Activated naive CD4-positive, alpha-beta T cell treated with anti-CD3 and anti-CD28 coated beads for 36 hours (primary cell): ENCODE measurements around the gene DCAF7. TPM values are rescaled to one million over a fixed set of nuclear protein-coding genes. Genes with fewer than 3 reads are reported as not detected.
A peak's percentile ranks its signal among the peaks of the same experiment; 100 is the strongest.

ENCODE experiments used
- CTCF ChIA-PET: fragments of 350-600 bp; sonication (Branson Sonifier 250); formaldehyde crosslinking; loops from one replicate; lab custom pipeline; 2021; ENCODE audit warnings: antibody characterized with exemption; lab: Charles Lee
- DNase-seq: peaks from one replicate; pipeline ENCODE4 v3.0.0-alpha.2; 2020
- H3K27ac Mint-ChIP-seq: one replicate; pipeline ENCODE4 v1.8.0; 2021; ENCODE audit warnings: mild to moderate bottlenecking, mixed read lengths
- H3K27me3 Mint-ChIP-seq: one replicate; pipeline ENCODE4 v1.8.0; 2021; ENCODE audit warnings: low read depth, mixed read lengths
- H3K36me3 Mint-ChIP-seq: one replicate; pipeline ENCODE4 v1.8.0; 2021; ENCODE audit warnings: low read depth, mixed read lengths
- H3K4me1 Mint-ChIP-seq: one replicate; pipeline ENCODE4 v1.8.0; 2021; ENCODE audit warnings: low read depth, mixed read lengths
- H3K4me3 Mint-ChIP-seq: one replicate; pipeline ENCODE4 v1.8.0; 2021; ENCODE audit warnings: mild to moderate bottlenecking, moderate library complexity, mixed read lengths
- H3K9me3 Mint-ChIP-seq: one replicate; pipeline ENCODE4 v1.8.0; 2021; ENCODE audit warnings: mixed read lengths
- intact Hi-C: fragments of 100-400 bp; cut with micrococcal nuclease; formaldehyde crosslinking; loops from one replicate; pipeline ENCODE4 v1.15.1; 2023
- total RNA-seq, 2 experiments: library from RNA; stranded (reverse); gene quantifications; one replicate each; pipeline ENCODE4 v1.2.3, GENCODE V29; 2021

Gene DCAF7
- total RNA-seq, 2 experiments from 2014 or later = 102 to 103 TPM

DNA sequence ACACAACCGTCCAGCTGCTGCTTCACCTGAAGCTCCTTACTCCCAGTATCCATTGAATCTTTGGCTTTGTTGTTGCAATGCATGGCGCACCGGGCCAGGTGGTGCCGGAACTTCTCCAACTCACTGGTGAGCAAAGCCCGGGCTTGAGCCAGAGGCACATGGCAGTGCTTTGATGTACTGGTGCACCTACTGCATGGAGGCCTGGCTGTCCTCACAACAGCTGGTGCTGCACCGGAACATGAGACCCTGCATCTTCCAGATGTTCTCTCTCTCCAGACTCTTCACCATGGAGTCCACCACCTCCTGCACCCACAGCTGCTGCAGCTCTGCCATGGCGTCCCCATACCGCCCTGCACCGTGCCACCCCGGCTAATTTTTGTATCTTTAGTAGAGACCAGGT, 60.6 kb downstream of the DCAF7 start:
- peak overlapping the region; percentile 97 for H3K27ac Mint-ChIP-seq
- CTCF ChIA-PET = interaction anchor here (0.6 to 4.1 kb wide), 12 partner anchors 10 to 191 kb away, joined by 3 to 99 read pairs (median 11); partner anchors contain the start of genes DCAF7 and TACO1
- H3K27me3 Mint-ChIP-seq = no peaks in the 10 kb centered on the region
- H3K4me1 Mint-ChIP-seq = peaks cover 28% of the 10 kb centered on the region
- intact Hi-C loops = no loop called here
- DNase-seq = no peak
- peaks cover 21% of the 10 kb centered on the region for H3K36me3 Mint-ChIP-seq
- H3K9me3 Mint-ChIP-seq = no peaks in the 10 kb centered on the region
- peak overlapping the region; percentile 66 for H3K4me3 Mint-ChIP-seq

DNA sequence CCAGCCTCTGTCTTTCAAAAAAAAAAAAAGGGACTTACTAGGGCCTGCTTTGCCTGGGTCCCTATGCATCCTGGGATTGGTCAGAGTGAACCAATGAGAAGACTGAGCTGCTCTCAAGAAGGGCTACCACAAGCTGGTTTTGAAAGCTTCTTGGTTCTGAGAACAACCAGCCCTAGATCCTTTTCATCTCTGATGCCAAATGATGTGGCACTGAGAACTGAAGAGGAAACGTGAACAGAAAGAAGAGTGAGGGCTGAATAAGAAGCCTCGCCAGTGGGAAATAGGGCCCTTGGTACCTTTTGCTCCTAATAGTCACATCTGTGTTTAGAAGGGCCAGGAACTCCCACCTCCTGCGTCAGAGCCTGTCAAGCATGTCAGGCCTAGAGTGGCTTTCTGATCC, 61.1 kb downstream of the DCAF7 start:
- H3K36me3 Mint-ChIP-seq = peaks cover 20% of the 10 kb centered on the region
- CTCF ChIA-PET = interaction anchor here (0.6 to 4.1 kb wide), 38 partner anchors 8 to 568 kb away, joined by 3 to 99 read pairs (median 5); partner anchors contain the start of genes CYB561, MAP3K3 and TACO1
- peak overlapping the region; percentile 97 for H3K27ac Mint-ChIP-seq
- H3K27me3 Mint-ChIP-seq = no peaks in the 10 kb centered on the region
- peak overlapping the region; percentile 66 for H3K4me3 Mint-ChIP-seq
- DNase-seq = peak; percentile 65
- H3K9me3 Mint-ChIP-seq = no peaks in the 10 kb centered on the region
- H3K4me1 Mint-ChIP-seq = peaks cover 28% of the 10 kb centered on the region
- intact Hi-C loops = no loop called here

DNA sequence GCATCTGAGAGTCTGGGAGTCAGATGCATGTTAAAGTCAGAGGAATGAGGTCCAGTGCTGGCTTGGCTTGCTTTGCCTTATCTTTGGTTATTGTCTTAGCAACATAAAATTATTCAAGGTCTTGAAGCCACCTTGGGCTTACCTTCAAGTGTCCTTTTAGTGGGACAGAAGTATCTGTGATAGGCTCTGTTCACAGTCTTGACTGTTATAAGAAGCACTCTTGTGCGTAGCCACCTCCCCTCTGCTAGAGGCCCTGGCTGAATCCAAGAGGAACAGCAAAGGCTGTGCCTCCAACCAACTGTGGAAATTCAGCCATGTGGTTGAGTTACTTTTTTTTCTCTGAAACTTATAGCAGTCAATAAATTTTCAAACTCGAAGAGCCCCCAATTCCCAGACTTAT, 63.4 kb downstream of the DCAF7 start:
- no peak overlapping the region for H3K27ac Mint-ChIP-seq
- peaks cover 27% of the 10 kb centered on the region for H3K4me1 Mint-ChIP-seq
- intact Hi-C loops = no loop called here
- DNase-seq = no peak
- peaks cover 15% of the 10 kb centered on the region for H3K36me3 Mint-ChIP-seq
- CTCF ChIA-PET = interaction anchor here (0.6 to 4.1 kb wide), 5 partner anchors 135 to 190 kb away, joined by 3 to 99 read pairs (median 4); partner anchors contain the start of gene CYB561
- H3K9me3 Mint-ChIP-seq = no peaks in the 10 kb centered on the region
- H3K27me3 Mint-ChIP-seq = no peaks in the 10 kb centered on the region
- no peak overlapping the region for H3K4me3 Mint-ChIP-seq

DNA sequence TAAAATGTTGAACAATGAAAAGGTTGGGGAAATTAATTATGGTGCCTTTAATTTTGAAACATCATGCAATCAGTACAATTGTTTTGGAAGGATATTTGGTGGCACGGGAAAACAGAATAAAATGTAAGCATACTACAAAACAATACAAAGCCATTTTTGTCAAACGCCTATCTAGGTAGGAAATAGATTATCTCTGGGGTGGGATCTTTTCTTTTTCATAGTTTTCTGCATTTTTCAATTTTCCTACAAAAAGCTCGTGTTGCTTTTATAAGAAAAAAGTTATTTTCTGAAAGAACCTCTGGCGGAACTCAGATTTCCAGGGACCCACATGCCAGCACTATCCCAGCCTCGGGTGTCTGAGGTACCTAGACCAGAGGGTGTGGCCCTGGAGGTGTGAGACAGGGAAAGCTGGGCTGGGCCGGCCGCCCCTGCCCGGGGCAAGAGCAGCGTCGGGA, 71.0 kb downstream of the DCAF7 start:
- Mint-ChIP-seq H3K27me3 (no peaks in the 10 kb centered on the region), H3K4me3 (peak overlapping the region; percentile 90), H3K36me3 (peaks cover 1% of the 10 kb centered on the region), H3K27ac (peak overlapping the region; percentile 54), H3K4me1 (peaks cover 29% of the 10 kb centered on the region), H3K9me3 (no peaks in the 10 kb centered on the region)
- intact Hi-C loops = loop anchor here (5.0 kb wide), 1 partner anchor 886 kb away; the partner anchor contains the start of genes CEP95 and DDX5
- CTCF ChIA-PET = interaction anchor here (0.7 to 2.7 kb wide), 7 partner anchors 9 to 196 kb away, joined by 3 to 11 read pairs (median 4); no protein-coding TSS in a partner anchor
- DNase-seq = no peak

DNA sequence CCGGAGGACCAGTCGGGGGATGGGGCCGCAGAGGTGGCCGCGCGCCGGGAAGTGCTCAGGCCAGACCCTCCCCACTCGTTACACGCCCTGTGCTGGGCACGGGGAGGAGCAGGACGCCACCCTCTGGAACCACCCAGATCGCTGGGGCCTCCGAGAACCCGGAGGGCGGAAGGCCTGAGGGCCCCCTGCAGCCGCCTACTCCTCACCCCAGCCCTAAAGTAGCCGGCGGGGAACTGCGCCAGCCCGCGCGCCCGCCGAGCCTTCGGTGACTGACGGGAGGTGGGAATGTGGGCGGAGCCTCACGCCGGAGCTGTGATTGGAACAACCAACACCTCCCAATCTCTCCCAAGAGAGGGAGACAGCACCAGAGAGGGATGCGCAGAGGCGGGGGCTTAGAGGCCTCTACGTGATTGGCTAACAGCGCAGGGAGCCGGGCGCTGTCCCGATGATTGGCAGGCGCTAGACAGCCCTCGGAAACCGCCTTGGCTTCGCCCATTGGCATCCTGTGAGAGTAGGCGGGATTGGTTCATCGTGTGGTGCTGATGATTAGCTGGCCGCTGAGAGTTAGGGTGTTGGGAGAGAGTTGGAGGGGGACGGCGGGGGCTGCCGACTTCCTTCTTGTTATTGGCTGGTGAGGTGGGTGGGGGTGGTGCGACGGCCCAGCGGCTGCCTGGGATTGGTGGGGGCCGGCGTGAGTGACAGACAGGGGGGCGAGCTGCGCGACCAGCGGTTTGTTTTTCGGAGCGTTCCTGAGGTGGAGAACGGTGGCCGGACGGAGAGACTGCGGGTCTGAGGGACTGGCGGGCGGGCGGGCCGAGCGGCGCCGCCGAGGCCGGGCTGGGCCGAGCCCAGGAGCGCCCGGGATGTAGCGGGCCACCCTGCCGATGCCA, 71.7 kb downstream of the DCAF7 start, which contains the start of gene MAP3K3:
TSS of gene MAP3K3 (plus strand) at position 734 of the 890 bp plus-strand sequence. CDS start 343 bp downstream, outside the sequence.
- DNase-seq = peak; percentile 99
- intact Hi-C loops = loop anchor here (1.0 to 5.0 kb wide), 9 partner anchors 22 to 969 kb away; partner anchors contain the start of genes CCDC47, CEP95, DCAF7 and DDX5
- H3K27ac Mint-ChIP-seq = peak within 1 kb of the TSS; percentile 82

DNA sequence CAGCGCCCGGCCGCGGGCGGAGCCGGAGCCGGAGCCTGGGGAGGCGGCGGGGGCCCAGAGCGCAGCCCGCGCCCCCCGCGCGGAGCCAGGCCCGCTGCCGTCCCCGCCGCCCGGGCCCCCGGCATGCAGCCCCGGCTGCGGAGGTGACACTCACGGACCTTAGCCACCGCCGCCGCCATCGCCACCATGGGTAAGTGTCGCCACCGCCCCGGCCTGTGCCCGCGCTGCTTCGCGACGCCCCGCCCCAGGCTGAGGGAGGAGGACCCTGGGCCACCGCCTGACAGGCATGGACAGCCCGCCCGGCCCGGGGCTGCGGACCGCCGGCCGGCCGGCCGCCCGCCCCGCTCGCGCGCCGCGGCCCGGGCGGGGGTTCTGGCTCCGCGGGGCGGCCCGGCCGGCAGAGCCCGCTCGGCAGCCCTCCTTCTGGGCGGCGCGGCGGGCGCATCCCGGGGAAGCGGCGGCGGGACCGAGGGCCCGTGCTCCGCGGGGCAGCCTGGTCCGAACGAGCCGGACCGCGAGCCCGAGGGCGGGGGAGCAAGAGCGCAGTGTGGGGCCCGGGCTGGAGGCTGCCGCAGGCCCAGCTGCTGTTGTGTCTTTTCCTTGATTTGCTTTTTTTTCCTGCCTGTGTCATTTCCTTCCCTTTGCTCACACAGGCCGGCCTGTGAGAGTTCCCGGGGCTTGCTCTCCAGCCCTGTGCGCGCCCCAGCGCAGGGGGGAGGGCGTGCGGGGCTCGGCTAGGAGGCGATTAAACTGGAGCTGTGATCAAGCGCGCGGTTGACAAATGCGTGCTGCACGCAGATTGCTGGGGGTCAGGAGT, 72.5 kb downstream of the DCAF7 start:
- peak; percentile 60 for DNase-seq
- Mint-ChIP-seq H3K4me1 (peaks cover 39% of the 10 kb centered on the region), H3K27me3 (no peaks in the 10 kb centered on the region), H3K27ac (peak overlapping the region; percentile 78), H3K9me3 (no peaks in the 10 kb centered on the region), H3K36me3 (peaks cover 1% of the 10 kb centered on the region), H3K4me3 (peak overlapping the region; percentile 97)
- intact Hi-C loops = loop anchor here (1.0 to 5.0 kb wide), 9 partner anchors 22 to 969 kb away; partner anchors contain the start of genes CCDC47, CEP95, DCAF7 and DDX5
- CTCF ChIA-PET = interaction anchor here (0.6 to 2.7 kb wide), 4 partner anchors 11 to 197 kb away, joined by 3 to 11 read pairs (median 6); no protein-coding TSS in a partner anchor

More for the DNA sequence above, 71.7 kb downstream of the DCAF7 start, which contains the start of gene MAP3K3:
- no peaks in the 10 kb centered on the region for H3K27me3 Mint-ChIP-seq
- peaks cover 35% of the 10 kb centered on the region for H3K4me1 Mint-ChIP-seq
- CTCF ChIA-PET = interaction anchor here (0.7 to 2.7 kb wide), 9 partner anchors 10 to 196 kb away, joined by 3 to 11 read pairs (median 4); no protein-coding TSS in a partner anchor
- H3K9me3 Mint-ChIP-seq = no peaks in the 10 kb centered on the region
- H3K4me3 Mint-ChIP-seq = peak within 1 kb of the TSS; percentile 97
- H3K36me3 Mint-ChIP-seq = peaks cover 1% of the 10 kb centered on the region

DNA sequence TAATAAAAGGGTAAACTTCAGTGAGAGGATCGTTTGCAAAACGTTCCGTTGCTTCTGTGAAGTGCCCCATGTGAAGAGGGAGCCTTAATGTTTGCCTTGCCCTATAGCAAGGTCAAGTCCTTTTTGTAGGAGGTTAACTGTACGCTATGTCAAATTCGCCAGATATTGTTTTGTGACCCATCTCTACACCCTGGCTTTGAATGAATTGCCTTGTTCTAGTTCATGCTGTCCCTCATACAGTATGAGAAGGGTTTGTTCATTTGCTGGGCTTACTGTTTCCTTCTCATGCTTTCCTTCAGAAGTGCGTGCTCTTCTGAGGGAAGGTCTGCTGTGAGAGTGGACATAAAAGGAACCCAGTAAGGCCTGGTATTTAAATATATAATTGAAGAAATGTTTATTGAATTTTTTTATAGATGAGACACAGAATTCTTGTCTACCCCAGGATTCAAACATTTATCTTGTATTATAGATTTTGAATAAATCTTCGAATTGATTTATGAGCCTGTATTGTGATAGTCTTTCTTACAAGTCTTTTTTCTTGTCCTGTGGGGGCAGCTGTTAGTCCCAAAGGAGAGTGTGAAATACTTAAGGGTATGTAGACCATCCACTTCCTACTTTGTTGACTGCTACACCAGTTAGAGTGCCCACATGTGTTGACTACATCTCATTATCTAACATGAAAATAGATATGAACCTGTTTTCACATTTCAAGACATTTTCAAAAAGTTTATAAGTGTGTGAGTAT, 73.7 kb downstream of the DCAF7 start:
- DNase-seq = no peak
- Mint-ChIP-seq H3K27ac (no peak overlapping the region), H3K4me1 (peaks cover 39% of the 10 kb centered on the region), H3K9me3 (no peaks in the 10 kb centered on the region), H3K36me3 (peaks cover 1% of the 10 kb centered on the region), H3K27me3 (no peaks in the 10 kb centered on the region), H3K4me3 (peak overlapping the region; percentile 97)
- intact Hi-C loops = loop anchor here (5.0 kb wide), 1 partner anchor 883 kb away; the partner anchor contains the start of genes CEP95 and DDX5
- CTCF ChIA-PET = interaction anchor here (0.6 to 2.7 kb wide), 6 partner anchors 12 to 198 kb away, joined by 3 to 10 read pairs (median 4); no protein-coding TSS in a partner anchor

DNA sequence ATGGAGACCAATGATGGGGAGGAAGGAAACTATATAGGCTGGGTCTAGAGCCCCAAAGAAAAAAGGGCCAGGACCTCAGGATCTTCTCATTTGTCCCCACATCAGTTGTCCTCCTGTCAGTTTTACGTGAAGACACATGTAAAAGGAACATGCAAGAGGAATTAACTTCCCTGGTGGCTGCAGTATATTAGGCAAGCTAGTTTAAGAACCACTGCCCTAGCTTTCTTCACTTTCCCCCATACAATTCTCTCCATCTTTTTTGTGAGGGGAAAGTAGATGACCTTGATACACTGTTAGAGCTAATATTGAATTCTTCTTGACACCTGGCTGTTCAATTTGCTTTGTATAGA, 74.2 kb downstream of the DCAF7 start:
- Mint-ChIP-seq H3K27me3 (no peaks in the 10 kb centered on the region), H3K4me1 (peaks cover 39% of the 10 kb centered on the region), H3K36me3 (peaks cover 1% of the 10 kb centered on the region), H3K27ac (no peak overlapping the region), H3K4me3 (peak overlapping the region; percentile 15), H3K9me3 (no peaks in the 10 kb centered on the region)
- CTCF ChIA-PET = interaction anchor here (0.7 to 1.9 kb wide), 4 partner anchors 12 to 86 kb away, joined by 4 to 6 read pairs (median 4); no protein-coding TSS in a partner anchor
- DNase-seq = no peak
- intact Hi-C loops = loop anchor here (5.0 kb wide), 1 partner anchor 883 kb away; the partner anchor contains the start of genes CEP95 and DDX5

DNA sequence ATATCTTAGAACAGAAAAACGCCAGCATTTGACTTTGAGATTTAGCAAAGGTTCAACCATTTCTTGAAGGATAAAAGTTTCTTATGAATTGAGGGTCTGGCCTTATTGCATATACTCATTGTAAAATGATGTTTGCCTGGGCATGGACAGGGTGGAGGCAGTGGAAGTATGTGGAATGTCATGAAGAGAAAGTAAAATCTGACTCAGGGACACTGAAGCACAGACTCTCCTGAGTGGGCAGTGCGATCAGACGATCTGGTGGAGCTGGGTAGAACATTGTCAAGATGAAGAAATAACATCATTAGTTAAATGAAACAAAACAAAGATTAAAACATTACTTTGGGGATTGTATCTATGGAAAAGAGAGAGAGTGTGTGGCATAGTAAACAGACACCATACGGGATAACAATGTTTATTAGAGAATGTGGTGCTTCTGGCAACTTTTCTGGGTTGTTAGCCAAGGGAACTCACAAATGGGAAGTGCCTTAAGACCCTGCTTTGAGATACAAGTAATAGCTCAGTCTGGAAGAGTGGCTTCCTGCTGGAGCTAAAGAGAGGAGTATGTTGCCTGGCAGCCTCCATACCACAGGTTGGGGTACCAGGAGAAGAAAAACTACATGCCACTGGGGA, 76.4 kb downstream of the DCAF7 start:
- no peak overlapping the region for H3K27ac Mint-ChIP-seq
- H3K36me3 Mint-ChIP-seq = peaks cover 1% of the 10 kb centered on the region
- CTCF ChIA-PET = interaction anchor here (0.6 to 2.8 kb wide), 7 partner anchors 13 to 791 kb away, joined by 3 to 16 read pairs (median 5); no protein-coding TSS in a partner anchor
- intact Hi-C loops = no loop called here
- no peak overlapping the region for H3K4me3 Mint-ChIP-seq
- H3K27me3 Mint-ChIP-seq = no peaks in the 10 kb centered on the region
- H3K4me1 Mint-ChIP-seq = peaks cover 40% of the 10 kb centered on the region
- no peak for DNase-seq
- H3K9me3 Mint-ChIP-seq = no peaks in the 10 kb centered on the region

DNA sequence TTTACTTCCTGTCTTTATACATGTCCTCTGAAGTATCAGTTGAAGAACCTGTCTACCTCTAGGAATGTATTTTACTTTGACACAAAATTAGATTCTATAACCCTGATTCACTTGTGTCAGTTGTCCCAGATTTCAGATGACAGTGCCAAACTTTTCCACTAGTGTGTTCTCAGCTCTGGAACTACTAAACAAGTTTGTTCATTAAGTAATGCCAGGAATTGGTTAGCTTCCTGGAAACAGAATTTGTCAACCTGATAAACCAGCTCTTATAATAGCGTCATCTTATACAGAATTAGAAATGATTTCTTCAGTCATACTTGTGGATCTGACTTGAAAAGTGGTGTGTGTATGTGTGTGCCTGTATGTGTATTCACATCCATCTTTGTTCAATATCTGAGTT, 79.3 kb downstream of the DCAF7 start:
- Mint-ChIP-seq H3K4me3 (no peak overlapping the region), H3K27me3 (no peaks in the 10 kb centered on the region), H3K27ac (no peak overlapping the region), H3K9me3 (no peaks in the 10 kb centered on the region), H3K4me1 (peaks cover 42% of the 10 kb centered on the region), H3K36me3 (peaks cover 4% of the 10 kb centered on the region)
- DNase-seq = no peak
- intact Hi-C loops = no loop called here
- CTCF ChIA-PET = no interaction called here
